GM12873 (cell line): ENCODE results near the gene BACH2.

ENCODE experiments used
- TF ChIP-seq, protein P1 (sequence below): IDR thresholded peaks from 2 replicates; pipeline ENCODE4 v1.5.1; 2012; ENCODE audit warnings: low read depth, mild to moderate bottlenecking, moderate library complexity, low read length, control low read depth; ENCODE audit not compliant: insufficient read depth; ENCODE audit errors: missing control alignments

The BACH2 gene

DNA sequence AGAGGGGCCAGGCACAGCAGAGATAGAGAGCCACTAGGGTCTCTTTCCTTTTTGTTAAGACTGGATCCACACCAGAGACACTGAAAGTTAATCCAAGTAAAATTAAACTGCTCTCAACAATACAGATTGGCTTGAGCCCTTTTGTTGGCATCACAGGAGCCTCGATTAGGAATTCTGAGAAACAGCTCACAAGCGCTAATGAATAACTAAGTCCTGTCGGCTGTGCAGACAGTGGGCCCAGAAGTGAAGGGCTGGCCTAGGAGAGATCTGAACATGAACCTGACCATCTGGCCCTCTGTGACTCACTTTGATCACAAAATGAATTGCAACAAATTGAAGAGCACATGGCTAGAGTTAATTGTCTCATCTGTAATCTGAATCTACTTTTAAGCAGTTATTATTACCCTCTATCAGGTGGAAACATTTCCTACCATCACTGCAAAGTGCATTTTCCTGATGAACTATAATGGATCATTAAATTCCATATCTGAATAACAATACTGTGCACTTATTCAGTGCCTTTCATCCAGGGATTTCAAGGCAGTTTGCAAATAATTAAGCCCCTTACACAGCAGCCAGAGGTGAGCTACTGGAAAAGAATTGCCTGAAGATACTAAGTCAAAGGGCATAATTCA is 3.2 kb downstream of the BACH2 start:
- TF ChIP-seq, protein P1, sequence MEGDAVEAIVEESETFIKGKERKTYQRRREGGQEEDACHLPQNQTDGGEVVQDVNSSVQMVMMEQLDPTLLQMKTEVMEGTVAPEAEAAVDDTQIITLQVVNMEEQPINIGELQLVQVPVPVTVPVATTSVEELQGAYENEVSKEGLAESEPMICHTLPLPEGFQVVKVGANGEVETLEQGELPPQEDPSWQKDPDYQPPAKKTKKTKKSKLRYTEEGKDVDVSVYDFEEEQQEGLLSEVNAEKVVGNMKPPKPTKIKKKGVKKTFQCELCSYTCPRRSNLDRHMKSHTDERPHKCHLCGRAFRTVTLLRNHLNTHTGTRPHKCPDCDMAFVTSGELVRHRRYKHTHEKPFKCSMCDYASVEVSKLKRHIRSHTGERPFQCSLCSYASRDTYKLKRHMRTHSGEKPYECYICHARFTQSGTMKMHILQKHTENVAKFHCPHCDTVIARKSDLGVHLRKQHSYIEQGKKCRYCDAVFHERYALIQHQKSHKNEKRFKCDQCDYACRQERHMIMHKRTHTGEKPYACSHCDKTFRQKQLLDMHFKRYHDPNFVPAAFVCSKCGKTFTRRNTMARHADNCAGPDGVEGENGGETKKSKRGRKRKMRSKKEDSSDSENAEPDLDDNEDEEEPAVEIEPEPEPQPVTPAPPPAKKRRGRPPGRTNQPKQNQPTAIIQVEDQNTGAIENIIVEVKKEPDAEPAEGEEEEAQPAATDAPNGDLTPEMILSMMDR = no peak

GRCh38 chr6:90291565-90291964 is 5.1 kb downstream of the BACH2 start:
- TF ChIP-seq, protein P1 = no peak

DNA sequence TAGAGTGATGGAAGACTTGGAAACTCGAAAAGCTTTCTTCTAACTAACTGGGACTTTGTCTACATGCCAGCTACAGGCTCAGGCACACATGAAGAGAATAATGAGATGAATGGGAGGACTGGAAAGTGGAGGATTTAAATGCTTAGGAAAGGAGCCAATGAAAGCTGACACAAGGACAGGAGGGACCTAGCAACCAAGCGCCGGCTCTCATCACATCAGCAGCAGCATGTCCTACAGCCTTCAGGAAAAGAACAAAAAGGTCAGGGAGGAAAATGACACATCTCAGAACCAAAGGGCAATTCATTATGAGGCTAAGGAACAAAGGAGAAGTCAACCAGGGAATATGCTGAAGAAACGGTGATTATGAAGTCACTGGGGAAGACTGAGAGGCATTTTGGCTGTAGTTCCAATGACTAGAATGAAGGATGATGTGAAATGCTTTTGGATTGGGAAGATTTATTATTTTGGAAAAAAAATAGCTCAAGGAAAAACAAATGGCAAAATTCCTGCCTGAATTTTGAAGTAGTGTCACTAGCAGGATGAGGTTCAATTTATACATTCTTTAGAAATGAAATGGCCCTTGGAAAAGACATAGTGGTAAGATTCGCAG is 5.7 kb downstream of the BACH2 start:
- TF ChIP-seq, protein P1 = no peak

DNA sequence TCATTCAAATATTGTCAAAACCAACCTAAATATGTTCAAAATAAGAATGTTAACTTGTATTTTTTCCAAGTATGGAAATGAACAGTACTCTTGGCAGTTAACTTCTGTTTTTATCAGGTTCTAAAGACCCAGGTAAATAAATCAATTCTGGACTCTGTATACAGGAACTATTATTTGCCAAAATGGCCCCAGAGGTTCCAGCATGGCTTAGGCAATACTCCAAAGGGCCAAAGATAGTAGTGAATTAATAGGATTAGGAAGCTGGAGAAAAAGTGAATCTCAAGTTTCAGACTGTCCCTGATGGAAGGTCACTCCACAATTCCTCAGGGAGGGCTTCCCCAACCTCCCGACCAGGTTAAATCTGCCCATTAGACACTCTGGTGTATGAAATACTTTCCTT is 6.7 kb downstream of the BACH2 start:
- TF ChIP-seq, protein P1 = no peak

- TF ChIP-seq, protein P1 = no peak
Measured at GRCh38 chr6:90288404-90288803, 8.2 kb downstream of the BACH2 start.

DNA sequence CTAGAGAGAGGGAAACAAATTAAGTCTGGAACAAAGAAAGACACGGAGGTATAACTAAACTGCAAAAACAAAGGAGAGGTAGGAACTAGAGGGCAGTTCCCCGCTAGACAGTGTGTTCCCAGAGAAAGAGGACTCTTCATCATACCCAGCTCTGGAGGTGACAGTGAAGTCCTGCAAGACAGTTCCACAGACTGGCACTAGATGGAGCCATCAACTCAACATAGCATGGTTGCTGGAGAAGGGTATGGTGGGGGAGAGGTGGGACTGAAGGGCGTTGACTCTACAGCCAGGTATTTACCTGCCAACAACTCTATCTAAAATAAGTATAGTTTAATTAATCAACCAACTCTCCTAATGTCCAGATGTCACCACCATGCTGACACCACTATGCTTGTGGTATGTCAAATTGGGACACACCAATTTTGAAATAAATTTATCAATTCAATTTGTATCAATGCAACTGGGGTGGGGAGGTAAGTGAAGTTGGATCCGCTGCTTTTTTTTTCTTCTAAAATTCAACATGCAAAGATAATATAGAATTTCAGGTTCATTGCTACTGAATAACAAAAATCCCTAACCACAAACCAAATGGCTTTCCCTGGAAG is 9.7 kb downstream of the BACH2 start:
- TF ChIP-seq, protein P1 = peak; percentile 83

- TF ChIP-seq, protein P1 = no peak
Measured at GRCh38 chr6:90285611-90286381, 10.8 kb downstream of the BACH2 start.
